ENCODE results near the gene F2RL2.

The F2RL2 gene

GRCh38 chr5:76657091-76657490 is 33.9 kb upstream of the F2RL2 start:
- H3K4me1 ChIP-seq (ENCODE audit: control insufficient read depth, insufficient read depth, low read length, poor library complexity, severe bottlenecking) = no peaks in the 10 kb centered on the region
- WGBS, 2 experiments (ENCODE audit: insufficient coverage in 2 of 2) = 93 to 100% methylated on average over 1 to 2 of the region's 3 CpGs
- no peak overlapping the region for H3K27ac ChIP-seq (ENCODE audit: low read depth, low read length, severe bottlenecking)
- H3K36me3 ChIP-seq (ENCODE audit: control insufficient read depth, insufficient read depth, low read length) = no peaks in the 10 kb centered on the region
- H3K9me3 ChIP-seq (ENCODE audit: control insufficient read depth, low read length) = no peaks in the 10 kb centered on the region
- no peak overlapping the region for H3K4me3 ChIP-seq (ENCODE audit: extremely low read depth, insufficient read depth, low read length, poor library complexity, severe bottlenecking)

GRCh38 chr5:76652809-76653414 is 29.7 kb upstream of the F2RL2 start:
- Histone ChIP-seq H3K4me3 (ENCODE audit: extremely low read depth, insufficient read depth, low read length, poor library complexity, severe bottlenecking) (no peak overlapping the region), H3K4me1 (ENCODE audit: control insufficient read depth, insufficient read depth, low read length, poor library complexity, severe bottlenecking) (no peaks in the 10 kb centered on the region), H3K36me3 (ENCODE audit: control insufficient read depth, insufficient read depth, low read length) (no peaks in the 10 kb centered on the region), H3K9me3 (ENCODE audit: control insufficient read depth, low read length) (peaks cover 11% of the 10 kb centered on the region), H3K27ac (ENCODE audit: low read depth, low read length, severe bottlenecking) (no peak overlapping the region)
- WGBS, 2 experiments (ENCODE audit: insufficient coverage in 2 of 2) = 83 to 92% methylated on average over 1 to 2 of the region's 3 CpGs

DNA sequence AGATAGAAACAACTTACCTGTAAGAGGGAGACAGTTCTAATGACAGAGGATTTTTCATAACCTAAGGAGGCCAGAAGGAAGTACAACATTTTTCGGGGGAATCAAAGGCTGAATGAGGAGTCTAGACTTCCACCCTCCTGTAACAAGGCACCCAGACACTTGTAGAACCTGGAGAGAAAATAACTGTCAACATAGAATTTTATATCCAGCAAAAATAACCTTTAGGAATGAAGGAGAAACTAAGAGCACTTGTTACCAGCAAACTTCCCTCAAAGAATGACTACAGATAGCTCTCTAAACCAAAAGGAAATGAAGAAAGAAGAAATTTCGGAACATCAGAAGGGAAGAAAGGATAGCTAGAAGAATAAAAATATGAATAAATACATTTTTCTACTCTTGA is 25.9 kb upstream of the F2RL2 start:
- no peak overlapping the region for H3K27ac ChIP-seq (ENCODE audit: low read depth, low read length, severe bottlenecking)
- no peaks in the 10 kb centered on the region for H3K4me1 ChIP-seq (ENCODE audit: control insufficient read depth, insufficient read depth, low read length, poor library complexity, severe bottlenecking)
- H3K36me3 ChIP-seq (ENCODE audit: control insufficient read depth, insufficient read depth, low read length) = no peaks in the 10 kb centered on the region
- H3K4me3 ChIP-seq (ENCODE audit: extremely low read depth, insufficient read depth, low read length, poor library complexity, severe bottlenecking) = no peak overlapping the region
- H3K9me3 ChIP-seq (ENCODE audit: control insufficient read depth, low read length) = peaks cover 11% of the 10 kb centered on the region
- WGBS, 2 experiments (ENCODE audit: insufficient coverage in 2 of 2) = 100% methylated on average over 1 of the region's 2 CpGs; no CpG with 5 or more reads in 1 of the 2 experiments

GRCh38 chr5:76643371-76643770 is 20.2 kb upstream of the F2RL2 start:
- H3K4me1 ChIP-seq (ENCODE audit: control insufficient read depth, insufficient read depth, low read length, poor library complexity, severe bottlenecking) = peaks cover 17% of the 10 kb centered on the region
- no peaks in the 10 kb centered on the region for H3K36me3 ChIP-seq (ENCODE audit: control insufficient read depth, insufficient read depth, low read length)
- no peak overlapping the region for H3K4me3 ChIP-seq (ENCODE audit: extremely low read depth, insufficient read depth, low read length, poor library complexity, severe bottlenecking)
- no peaks in the 10 kb centered on the region for H3K9me3 ChIP-seq (ENCODE audit: control insufficient read depth, low read length)
- H3K27ac ChIP-seq (ENCODE audit: low read depth, low read length, severe bottlenecking) = no peak overlapping the region

GRCh38 chr5:76642390-76643040 is 19.3 kb upstream of the F2RL2 start:
- H3K4me1 ChIP-seq (ENCODE audit: control insufficient read depth, insufficient read depth, low read length, poor library complexity, severe bottlenecking) = peaks cover 17% of the 10 kb centered on the region
- H3K9me3 ChIP-seq (ENCODE audit: control insufficient read depth, low read length) = no peaks in the 10 kb centered on the region
- 85% methylated on average over 2 of the region's 6 CpGs; no CpG with 5 or more reads in 1 of the 2 experiments for WGBS, 2 experiments (ENCODE audit: insufficient coverage in 2 of 2)
- H3K4me3 ChIP-seq (ENCODE audit: extremely low read depth, insufficient read depth, low read length, poor library complexity, severe bottlenecking) = no peak overlapping the region
- peak overlapping the region; percentile 46 for H3K27ac ChIP-seq (ENCODE audit: low read depth, low read length, severe bottlenecking)
- H3K36me3 ChIP-seq (ENCODE audit: control insufficient read depth, insufficient read depth, low read length) = no peaks in the 10 kb centered on the region

DNA sequence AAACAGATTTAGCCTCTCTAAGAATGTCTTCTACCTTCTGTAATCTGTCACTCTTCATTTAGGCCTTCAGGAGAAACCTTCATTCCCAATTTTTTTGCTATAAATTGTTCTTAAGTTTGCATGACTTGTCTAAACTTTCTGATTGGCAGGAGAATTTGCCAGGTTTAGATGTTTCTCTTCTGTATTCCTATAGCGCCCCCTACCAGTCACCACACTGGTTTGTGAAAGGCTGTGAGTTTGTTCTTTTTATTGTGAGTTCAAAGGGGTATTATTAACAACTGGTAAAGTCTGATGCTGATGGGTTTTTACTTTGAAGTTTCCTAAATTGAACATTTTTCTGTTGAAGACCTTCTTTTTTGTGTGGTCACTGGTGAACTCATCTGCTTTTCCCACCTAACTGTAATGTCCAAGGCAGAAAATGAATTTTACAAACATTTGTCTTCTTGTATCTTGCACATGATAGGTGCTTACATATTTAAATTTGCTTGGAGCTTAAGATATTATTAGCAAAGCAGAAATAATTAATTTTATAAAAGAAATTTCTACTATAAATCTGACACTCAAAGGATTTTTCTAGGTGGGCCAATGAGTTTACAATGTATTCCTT is 18.4 kb upstream of the F2RL2 start:
- H3K36me3 ChIP-seq (ENCODE audit: control insufficient read depth, insufficient read depth, low read length) = no peaks in the 10 kb centered on the region
- no CpG with 5 or more reads among the region's 1 CpG for WGBS, 2 experiments (ENCODE audit: insufficient coverage in 2 of 2)
- H3K4me3 ChIP-seq (ENCODE audit: extremely low read depth, insufficient read depth, low read length, poor library complexity, severe bottlenecking) = no peak overlapping the region
- peaks cover 17% of the 10 kb centered on the region for H3K4me1 ChIP-seq (ENCODE audit: control insufficient read depth, insufficient read depth, low read length, poor library complexity, severe bottlenecking)
- no peak overlapping the region for H3K27ac ChIP-seq (ENCODE audit: low read depth, low read length, severe bottlenecking)
- no peaks in the 10 kb centered on the region for H3K9me3 ChIP-seq (ENCODE audit: control insufficient read depth, low read length)

GRCh38 chr5:76638479-76638878 is 15.3 kb upstream of the F2RL2 start:
- no peak overlapping the region for H3K27ac ChIP-seq (ENCODE audit: low read depth, low read length, severe bottlenecking)
- no peaks in the 10 kb centered on the region for H3K36me3 ChIP-seq (ENCODE audit: control insufficient read depth, insufficient read depth, low read length)
- 57 to 100% methylated on average over 1 of the region's 1 CpG for WGBS, 2 experiments (ENCODE audit: insufficient coverage in 2 of 2)
- peaks cover 16% of the 10 kb centered on the region for H3K4me1 ChIP-seq (ENCODE audit: control insufficient read depth, insufficient read depth, low read length, poor library complexity, severe bottlenecking)
- no peaks in the 10 kb centered on the region for H3K9me3 ChIP-seq (ENCODE audit: control insufficient read depth, low read length)
- no peak overlapping the region for H3K4me3 ChIP-seq (ENCODE audit: extremely low read depth, insufficient read depth, low read length, poor library complexity, severe bottlenecking)

GRCh38 chr5:76637490-76637889 is 14.3 kb upstream of the F2RL2 start:
- H3K4me1 ChIP-seq (ENCODE audit: control insufficient read depth, insufficient read depth, low read length, poor library complexity, severe bottlenecking) = peaks cover 7% of the 10 kb centered on the region
- 92 to 100% methylated on average over 1 to 2 of the region's 2 CpGs for WGBS, 2 experiments (ENCODE audit: insufficient coverage in 2 of 2)
- H3K27ac ChIP-seq (ENCODE audit: low read depth, low read length, severe bottlenecking) = no peak overlapping the region
- H3K9me3 ChIP-seq (ENCODE audit: control insufficient read depth, low read length) = no peaks in the 10 kb centered on the region
- no peak overlapping the region for H3K4me3 ChIP-seq (ENCODE audit: extremely low read depth, insufficient read depth, low read length, poor library complexity, severe bottlenecking)
- H3K36me3 ChIP-seq (ENCODE audit: control insufficient read depth, insufficient read depth, low read length) = no peaks in the 10 kb centered on the region

DNA sequence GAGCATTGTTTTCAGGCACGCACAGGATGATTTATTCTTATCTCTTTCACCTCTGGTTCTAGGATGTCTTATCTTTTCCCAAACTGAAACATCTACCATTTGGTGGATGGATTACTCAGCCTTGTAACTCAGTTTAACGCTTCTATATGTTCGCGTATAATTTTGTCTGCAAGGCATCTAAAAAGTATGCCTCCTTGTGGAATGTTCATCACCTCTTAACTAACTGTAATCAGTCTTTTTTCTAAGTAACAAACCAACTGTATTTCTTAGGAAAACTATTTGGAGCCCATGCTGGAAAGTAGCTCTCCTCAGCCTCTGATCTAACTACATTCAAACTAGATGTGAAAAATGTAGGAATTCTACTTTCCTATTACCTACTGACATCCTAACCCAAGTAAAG is 11.5 kb upstream of the F2RL2 start:
- no peak overlapping the region for H3K27ac ChIP-seq (ENCODE audit: low read depth, low read length, severe bottlenecking)
- H3K36me3 ChIP-seq (ENCODE audit: control insufficient read depth, insufficient read depth, low read length) = no peaks in the 10 kb centered on the region
- H3K4me1 ChIP-seq (ENCODE audit: control insufficient read depth, insufficient read depth, low read length, poor library complexity, severe bottlenecking) = no peaks in the 10 kb centered on the region
- no peak overlapping the region for H3K4me3 ChIP-seq (ENCODE audit: extremely low read depth, insufficient read depth, low read length, poor library complexity, severe bottlenecking)
- WGBS, 2 experiments (ENCODE audit: insufficient coverage in 2 of 2) = no CpG with 5 or more reads among the region's 4 CpGs
- no peaks in the 10 kb centered on the region for H3K9me3 ChIP-seq (ENCODE audit: control insufficient read depth, low read length)

DNA sequence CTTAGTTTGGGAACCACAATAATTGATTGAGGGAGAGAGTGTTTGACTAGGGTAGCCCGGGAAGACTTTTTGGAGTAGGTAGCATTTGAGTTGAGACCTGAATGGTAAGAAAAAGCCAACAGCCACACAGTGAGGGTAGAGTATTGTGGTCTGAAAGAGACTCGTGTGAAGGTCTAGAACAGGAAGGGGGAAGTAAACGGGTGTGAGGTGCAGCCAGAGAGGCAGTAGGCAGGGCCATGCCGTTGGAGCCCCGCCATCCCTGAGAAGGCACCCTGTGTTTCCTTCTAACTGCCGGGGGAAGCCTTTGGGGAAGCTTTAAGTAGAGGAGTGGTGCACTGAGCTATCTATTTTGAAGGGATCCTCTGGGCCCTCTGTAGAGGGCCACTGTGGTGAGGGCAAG is 3.5 kb upstream of the F2RL2 start:
- H3K36me3 ChIP-seq (ENCODE audit: control insufficient read depth, insufficient read depth, low read length) = no peaks in the 10 kb centered on the region
- peaks cover 22% of the 10 kb centered on the region for H3K4me1 ChIP-seq (ENCODE audit: control insufficient read depth, insufficient read depth, low read length, poor library complexity, severe bottlenecking)
- 92 to 99% methylated on average over 5 of the region's 6 CpGs for WGBS, 2 experiments (ENCODE audit: insufficient coverage in 2 of 2)
- no peak overlapping the region for H3K4me3 ChIP-seq (ENCODE audit: extremely low read depth, insufficient read depth, low read length, poor library complexity, severe bottlenecking)
- no peaks in the 10 kb centered on the region for H3K9me3 ChIP-seq (ENCODE audit: control insufficient read depth, low read length)
- no peak overlapping the region for H3K27ac ChIP-seq (ENCODE audit: low read depth, low read length, severe bottlenecking)

Data from mesodermal cell (in vitro differentiated cells).